ENCODE data around the gene KRTAP4-7. TPM values are rescaled to one million over a fixed set of nuclear protein-coding genes. Genes with fewer than 3 reads are reported as not detected.

KRTAP4-7 gene
- total and polyA plus RNA-seq, 2 of the 4 experiments (the other 2 are of a cell fraction), result not detected

GRCh38 chr17:41067281-41067680 is 16.7 kb upstream of the KRTAP4-7 start (continued):
- TF ChIP-seq USF2 (IDR thresholded peaks at IDR 0.05; ENCODE audit: low read depth, low read length) (no peak), RAD21 (IDR thresholded peaks at IDR 0.05; ENCODE audit: low read length) (no peak), FOS (IDR thresholded peaks at IDR 0.05; ENCODE audit: low read depth, low read length) (no peak)

GRCh38 chr17:41069031-41069430 is 14.9 kb upstream of the KRTAP4-7 start:
- Histone ChIP-seq H2AK9ac (replicated peaks; ENCODE audit: low read depth, low read length, poor library complexity) (no peak overlapping the region), H4K91ac (ENCODE audit: insufficient read depth, low read depth, low read length) (peak overlapping the region; percentile 61; the same call in 1 of the 2 replicates), H4K8ac (ENCODE audit: low read depth in 2 of 2, low read length in 2 of 2) (no peak overlapping the region), H3K27ac (ENCODE audit: insufficient read depth, low read length) (no peak overlapping the region), H3K23ac (ENCODE audit: low read depth, low read length) (no peak overlapping the region), H2BK15ac (ENCODE audit: low read depth, low read length) (peak overlapping the region; percentile 25; the same call in 2 of the 3 replicates), H3K18ac (ENCODE audit: low read depth, low read length) (peak overlapping the region; percentile 33; the same call in 1 of the 2 replicates), H3K56ac (ENCODE audit: extremely low read depth, insufficient read depth, low read length) (no peak overlapping the region), H3K9me1 (ENCODE audit: insufficient read depth, low read length) (peaks cover 7% of the 10 kb centered on the region), H3K14ac (replicated peaks; ENCODE audit: low read depth, low read length) (0 out of 2 replicates have a peak overlapping the region, but pooled peaks have one; percentile 24), H2BK20ac (ENCODE audit: low read depth, low read length) (peak overlapping the region; percentile 93), H3K4me2 (ENCODE audit: low read depth, low read length) (no peak overlapping the region), H3K9me3 (ENCODE audit: control insufficient read depth, insufficient read depth, low read length) (no peaks in the 10 kb centered on the region), H3K4me1 (ENCODE audit: control insufficient read depth, insufficient read depth, low read length) (peaks cover 4% of the 10 kb centered on the region; the same call in 1 of the 2 replicates), H3K27me3 (ENCODE audit: control insufficient read depth, insufficient read depth, low read length) (no peaks in the 10 kb centered on the region), H3K9ac (ENCODE audit: low read depth, low read length) (no peak overlapping the region), H3K79me1 (ENCODE audit: low read depth in 1 of 2, low read length in 2 of 2) (no peaks in the 10 kb centered on the region), H2AK5ac (ENCODE audit: low read depth, low read length) (peak overlapping the region; percentile 83; the same call in 1 of the 2 replicates), H3K4me3 (ENCODE audit: insufficient read depth, low read depth, low read length) (no peak overlapping the region), H2BK120ac (ENCODE audit: low read depth, low read length) (peak overlapping the region; percentile 40), H2AFZ (replicated peaks; ENCODE audit: low read length, poor library complexity) (no peak overlapping the region), H2BK5ac (ENCODE audit: low read depth, low read length, poor library complexity, severe bottlenecking) (no peak overlapping the region), H3K36me3 (ENCODE audit: control insufficient read depth, insufficient read depth, low read length) (no peaks in the 10 kb centered on the region), H4K5ac (ENCODE audit: low read depth, low read length) (no peak overlapping the region), H3K4ac (ENCODE audit: low read depth, low read length) (peak overlapping the region; percentile 65), H4K20me1 (ENCODE audit: insufficient read depth, low read length) (no peaks in the 10 kb centered on the region)
- TF ChIP-seq RCOR1 (IDR thresholded peaks at IDR 0.05; ENCODE audit: insufficient replicate concordance, low read length) (no peak), CHD1 (IDR thresholded peaks at IDR 0.05; ENCODE audit: low read depth, low read length) (no peak), SMC3 (IDR thresholded peaks at IDR 0.05; ENCODE audit: low read depth, low read length) (no peak), POLR2A (IDR thresholded peaks at IDR 0.05; ENCODE audit: low read depth, low read length) (no peak), MAZ (IDR thresholded peaks at IDR 0.05; ENCODE audit: borderline replicate concordance, low read depth, low read length) (no peak), ELK1 (IDR thresholded peaks at IDR 0.05; ENCODE audit: borderline replicate concordance, low read depth, low read length) (no peak), CTCF (conservative IDR thresholded peaks at IDR 0.05; ENCODE audit: low read depth, low read length) (no peak), USF2 (IDR thresholded peaks at IDR 0.05; ENCODE audit: low read depth, low read length) (no peak)
- POLR2A ChIA-PET (ENCODE audit: unreplicated experiment), result no interaction called here
- no CpG with 5 or more reads among the region's 3 CpGs for WGBS, 2 experiments (ENCODE audit: extremely low coverage in 2 of 2, insufficient read length in 1 of 2)
- no TSS peak for BruUV-seq (replicated peaks)
- dilution Hi-C loops (cut with HindIII; ENCODE audit: low sequenced_read_pairs, unreplicated experiment) (no loop called here), in situ Hi-C loops (cut with MboI; ENCODE audit: low sequenced_read_pairs) (no loop called here), intact Hi-C loops (cut with micrococcal nuclease) (no loop called here)
- DNase-seq (no peak), ATAC-seq (ENCODE audit: low read depth) (no peak)
- CTCF ChIA-PET, result no interaction called here
